Esophagus muscularis mucosa (tissue), 4 donors: ENCODE data around the gene GMPPB. TPM values are rescaled to one million over a fixed set of nuclear protein-coding genes. Genes with fewer than 3 reads are reported as not detected.

Source experiments
- DNase-seq: peaks from one replicate; pipeline ENCODE4 v3.0.0-alpha.2; 2017; ENCODE audit errors: extremely low spot score
- H3K27ac ChIP-seq, 4 donors: fragments of 200-600 bp; sonication (generic); replicated peaks in 1 of 4; 1 replicate in 3 of 4; 2 replicates in 1 of 4; pipeline ENCODE4 v1.5.1; 2016 to 2019; ENCODE audit warnings: mild to moderate bottlenecking in 1 of 4
- H3K27me3 ChIP-seq, 4 donors: fragments of 200-600 bp; sonication (generic); one replicate each; pipeline versions ENCODE4 v1.5.1 to v1.6.0; 2016 to 2019
- H3K36me3 ChIP-seq, 4 donors: fragments of 200-600 bp; sonication (generic); one replicate each; pipeline ENCODE4 v1.5.1; 2016 to 2019
- H3K4me1 ChIP-seq, 4 donors: fragments of 200-600 bp; sonication (generic); one replicate each; pipeline ENCODE4 v1.5.1; 2016 to 2019
- H3K4me3 ChIP-seq, 4 donors: fragments of 200-600 bp; sonication (generic); 1 replicate in 2 of 4; 2 replicates in 2 of 4; pipeline ENCODE4 v1.5.1; 2016 to 2019; ENCODE audit warnings: mild to moderate bottlenecking in 4 of 4, moderate library complexity in 1 of 4
- H3K9me3 ChIP-seq, 4 donors: fragments of 200-600 bp; sonication (generic); 1 replicate in 3 of 4; 2 replicates in 1 of 4; pipeline ENCODE4 v1.5.1; 2016 to 2019
- EP300 ChIP-seq: sonication (generic); formaldehyde crosslinking; IDR thresholded peaks from one replicate; pipeline ENCODE4 v1.6.1; 2017; ENCODE audit warnings: antibody characterized with exemption
- POLR2A ChIP-seq: fragments of 450-650 bp; IDR thresholded peaks from one replicate; pipeline ENCODE4 v1.6.1; 2017; ENCODE audit warnings: antibody characterized with exemption, moderate library complexity, mild to moderate bottlenecking, low read depth
- POLR2AphosphoS5 ChIP-seq, 2 donors: sonication (generic); formaldehyde crosslinking; IDR thresholded peaks; one replicate each; pipeline ENCODE4 v1.6.1; 2017; ENCODE audit warnings: antibody characterized with exemption in 2 of 2
- WGBS: methylation state at CpG from one replicate; pipeline ENCODE4 v1.1.5; 2018; 5-methylcytosine and 5-hydroxymethylcytosine counted together
- intact Hi-C: fragments of 100-400 bp; cut with DNase I; formaldehyde crosslinking; loops from one replicate; pipeline ENCODE4 v1.15.1; 2023
- total RNA-seq, 4 donors: library from RNA; depleted of rRNA; stranded (reverse); fragments of >200 nt; gene quantifications; one replicate each; pipeline versions ENCODE4 v1.1.0 to v1.2.1, GENCODE V29; 2016
- TF ChIP-seq, protein P1 (sequence below), 3 experiments: fragments of 200-600 bp in 2 of 3; fragments of 450-650 bp in 1 of 3; sonication (generic) in 2 of 3; IDR thresholded peaks; one replicate each; pipeline ENCODE4 v1.5.1; 2017 to 2019; ENCODE audit warnings: antibody characterized with exemption in 3 of 3, mild to moderate bottlenecking in 2 of 3, moderate library complexity in 1 of 3

GMPPB gene
- total RNA-seq = 10 to 100 TPM; 12.0 to 18.9 (median 17.6) TPM

DNA sequence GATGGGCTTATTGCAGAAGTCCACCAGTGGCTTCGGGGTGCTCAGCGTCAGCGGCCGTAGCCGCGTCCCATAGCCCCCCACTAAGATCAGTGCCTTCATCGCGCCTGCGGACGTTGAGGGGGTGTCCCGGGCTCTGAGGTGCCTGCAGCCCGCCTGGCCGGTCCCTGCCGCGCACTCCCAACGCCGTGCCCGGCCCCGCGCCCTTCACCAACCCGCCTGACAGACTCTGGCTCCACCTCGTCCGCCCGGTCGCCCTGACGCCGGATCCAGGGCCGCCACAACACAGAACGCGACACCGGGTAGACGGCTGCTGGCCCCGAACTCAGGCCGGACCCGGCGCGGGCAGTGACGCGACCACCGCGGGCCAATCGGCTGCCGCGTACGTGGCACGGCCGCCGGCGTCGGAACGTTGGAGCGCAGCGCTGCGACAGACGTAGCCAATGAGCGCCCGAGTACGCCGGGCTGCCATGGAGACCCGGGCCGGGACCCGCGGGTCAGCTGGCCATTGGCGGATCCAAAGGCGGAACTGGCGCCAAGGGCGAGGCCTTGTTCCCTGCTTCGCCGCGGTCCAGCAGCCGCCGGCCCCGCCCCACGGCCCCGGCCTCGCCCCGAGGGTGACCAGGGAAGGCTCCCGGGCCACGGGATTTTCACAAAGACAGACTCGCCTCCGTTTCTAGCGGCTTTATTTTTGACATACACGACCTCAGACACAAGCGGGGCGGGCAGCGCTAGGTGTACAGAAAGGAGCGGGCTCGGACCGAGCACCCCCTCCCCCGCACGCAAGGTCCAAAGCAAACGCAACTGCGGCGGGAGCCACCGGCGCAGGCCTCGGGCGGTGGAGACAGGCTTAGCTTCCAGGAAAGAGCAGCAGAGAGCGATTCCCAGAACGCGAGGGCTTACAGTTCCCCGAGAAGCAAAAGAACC lies at the start of gene GMPPB:
Gene GMPPB (minus strand): TSS at position 324 of the 924 bp plus-strand sequence. CDS start 225 bp downstream, at position 99.
- TF ChIP-seq POLR2AphosphoS5 (IDR thresholded peaks at IDR 0.05) (peak; percentile 89 to 94), EP300 (no peak), POLR2A (peak; percentile 68)
- peaks cover 29 to 51% (median 45%) of the 10 kb centered on the region in 4 donors for H3K4me1 ChIP-seq
- peak within 1 kb of the TSS; percentile 86 to 99 (median 94) for H3K4me3 ChIP-seq
- no peaks in the 10 kb centered on the region for H3K27me3 ChIP-seq
- H3K27ac ChIP-seq = peak within 1 kb of the TSS; percentile 92 to 98 (median 94)
- intact Hi-C loops = loop anchor here (5.0 kb wide), 2 partner anchors 63 to 113 kb away; partner anchors contain the start of gene IP6K1
- 0% methylated on average over 20 of the region's 102 CpGs for WGBS
- no peaks in the 10 kb centered on the region for H3K9me3 ChIP-seq
- peaks cover 13 to 64% (median 61%) of the 10 kb centered on the region in 4 donors for H3K36me3 ChIP-seq
- DNase-seq = peak; percentile 99

DNA sequence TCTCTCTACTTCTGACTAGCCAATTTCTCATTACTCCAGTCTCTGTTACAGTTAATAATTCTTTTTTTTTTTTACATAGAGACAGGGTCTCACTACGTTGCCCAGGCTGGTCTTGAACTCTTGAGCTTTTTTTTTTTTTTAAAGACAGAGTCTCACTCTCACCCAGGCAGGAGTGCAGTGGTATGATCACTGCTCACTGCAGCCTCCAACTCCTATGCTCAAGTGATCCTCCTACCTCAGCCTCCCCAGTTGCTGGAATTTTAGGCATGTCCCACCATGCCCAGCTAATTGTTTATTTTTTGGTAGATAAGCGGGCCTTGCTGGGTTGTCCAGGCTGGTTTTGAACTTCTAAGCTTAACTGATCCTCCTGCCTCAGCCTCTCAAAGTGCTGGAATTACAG lies 49.0 kb upstream of the GMPPB start:
- 100% methylated on average over 2 of the region's 2 CpGs for WGBS
- no peak overlapping the region for H3K4me3 ChIP-seq
- TF ChIP-seq EP300 = no peak
- TF ChIP-seq POLR2AphosphoS5 (IDR thresholded peaks at IDR 0.05) = no peak
- no peak for TF ChIP-seq POLR2A
- TF ChIP-seq, protein P1, sequence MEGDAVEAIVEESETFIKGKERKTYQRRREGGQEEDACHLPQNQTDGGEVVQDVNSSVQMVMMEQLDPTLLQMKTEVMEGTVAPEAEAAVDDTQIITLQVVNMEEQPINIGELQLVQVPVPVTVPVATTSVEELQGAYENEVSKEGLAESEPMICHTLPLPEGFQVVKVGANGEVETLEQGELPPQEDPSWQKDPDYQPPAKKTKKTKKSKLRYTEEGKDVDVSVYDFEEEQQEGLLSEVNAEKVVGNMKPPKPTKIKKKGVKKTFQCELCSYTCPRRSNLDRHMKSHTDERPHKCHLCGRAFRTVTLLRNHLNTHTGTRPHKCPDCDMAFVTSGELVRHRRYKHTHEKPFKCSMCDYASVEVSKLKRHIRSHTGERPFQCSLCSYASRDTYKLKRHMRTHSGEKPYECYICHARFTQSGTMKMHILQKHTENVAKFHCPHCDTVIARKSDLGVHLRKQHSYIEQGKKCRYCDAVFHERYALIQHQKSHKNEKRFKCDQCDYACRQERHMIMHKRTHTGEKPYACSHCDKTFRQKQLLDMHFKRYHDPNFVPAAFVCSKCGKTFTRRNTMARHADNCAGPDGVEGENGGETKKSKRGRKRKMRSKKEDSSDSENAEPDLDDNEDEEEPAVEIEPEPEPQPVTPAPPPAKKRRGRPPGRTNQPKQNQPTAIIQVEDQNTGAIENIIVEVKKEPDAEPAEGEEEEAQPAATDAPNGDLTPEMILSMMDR (IDR thresholded peaks at IDR 0.05) = no peak
- DNase-seq = no peak
- no peak overlapping the region for H3K27ac ChIP-seq
- H3K4me1 ChIP-seq = peaks cover 7 to 28% (median 25%) of the 10 kb centered on the region in 4 donors
- H3K36me3 ChIP-seq = peaks cover 4 to 20% (median 8%) of the 10 kb centered on the region in 4 donors
- no peaks in the 10 kb centered on the region for H3K9me3 ChIP-seq
- intact Hi-C loops = no loop called here
- H3K27me3 ChIP-seq = no peaks in the 10 kb centered on the region

DNA sequence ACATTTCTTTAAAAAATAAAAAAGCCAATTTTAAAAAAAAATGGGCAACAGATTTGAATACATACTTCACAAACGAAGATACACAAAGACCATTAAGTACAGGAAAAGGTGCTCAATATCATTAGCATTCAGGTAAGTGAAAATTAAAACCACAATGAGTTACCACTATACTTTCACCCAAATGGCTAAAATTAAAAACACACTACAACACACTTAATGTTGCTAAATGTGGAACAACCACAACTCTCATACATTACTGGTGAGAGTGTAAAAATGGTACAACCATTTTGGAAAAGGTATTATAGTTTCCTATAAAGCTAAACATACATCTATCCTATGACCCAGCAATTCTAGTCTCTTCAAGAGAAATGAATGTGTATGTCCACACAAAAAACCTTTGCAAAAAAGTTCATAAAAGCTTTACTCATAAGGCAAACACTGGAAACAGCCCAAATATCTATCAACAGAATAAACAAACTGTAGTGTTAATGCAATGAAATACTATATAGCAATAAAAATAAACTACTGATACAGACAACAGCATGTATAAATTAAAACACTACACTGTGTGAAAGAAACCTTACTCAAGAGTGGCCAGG lies 47.7 kb upstream of the GMPPB start:
- H3K4me3 ChIP-seq = no peak overlapping the region
- H3K27me3 ChIP-seq = no peaks in the 10 kb centered on the region
- peaks cover 4 to 8% (median 6%) of the 10 kb centered on the region in 4 donors for H3K36me3 ChIP-seq
- intact Hi-C loops = no loop called here
- DNase-seq = no peak
- peaks cover 7 to 28% (median 25%) of the 10 kb centered on the region in 4 donors for H3K4me1 ChIP-seq
- WGBS = 83% methylated on average over 1 of the region's 1 CpG
- TF ChIP-seq POLR2A = no peak
- no peak for TF ChIP-seq POLR2AphosphoS5 (IDR thresholded peaks at IDR 0.05)
- TF ChIP-seq, protein P1 (IDR thresholded peaks at IDR 0.05) = no peak
- TF ChIP-seq EP300 = no peak
- no peak overlapping the region for H3K27ac ChIP-seq
- H3K9me3 ChIP-seq = no peaks in the 10 kb centered on the region

DNA sequence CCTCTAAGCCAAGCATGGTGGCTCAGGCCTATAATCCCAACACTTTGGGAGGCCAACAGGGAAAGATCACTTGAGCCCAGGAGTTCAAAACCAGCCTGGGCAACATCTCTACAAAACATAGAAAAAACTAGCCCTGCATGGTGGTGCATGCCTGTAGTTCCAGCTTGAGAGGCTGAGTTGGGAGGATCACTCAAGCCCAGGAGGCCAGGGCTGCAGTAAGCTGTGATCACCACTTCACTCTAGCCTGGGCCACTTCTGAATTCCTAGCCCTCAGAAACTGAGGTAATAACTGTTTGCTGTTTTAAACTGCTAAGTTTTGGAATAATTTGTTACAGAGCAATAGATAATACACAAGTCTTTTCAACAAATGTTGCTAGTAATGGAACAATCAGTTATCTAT lies 46.2 kb upstream of the GMPPB start:
- H3K27ac ChIP-seq = no peak overlapping the region
- TF ChIP-seq EP300 (no peak), POLR2AphosphoS5 (IDR thresholded peaks at IDR 0.05) (no peak), POLR2A (no peak)
- TF ChIP-seq, protein P1 (IDR thresholded peaks at IDR 0.05) = no peak
- intact Hi-C loops = no loop called here
- DNase-seq = no peak
- H3K9me3 ChIP-seq = no peaks in the 10 kb centered on the region
- H3K36me3 ChIP-seq = peaks cover 0 to 8% (median 6%) of the 10 kb centered on the region in 4 donors
- no peak overlapping the region for H3K4me3 ChIP-seq
- H3K4me1 ChIP-seq = peaks cover 3 to 19% (median 14%) of the 10 kb centered on the region in 4 donors
- H3K27me3 ChIP-seq = no peaks in the 10 kb centered on the region
